Bronchial epithelial cell (primary cell): ENCODE measurements around the gene DOCK9. TPM values are rescaled to one million over a fixed set of nuclear protein-coding genes. Genes with fewer than 3 reads are reported as not detected.
A peak's percentile ranks its signal among the peaks of the same experiment; 100 is the strongest.

Experiments used
- DNase-seq: peaks from one replicate; pipeline ENCODE4 v3.0.0-alpha.2; 2010; ENCODE audit warnings: low read depth
- FAIRE-seq: peaks from 2 replicates; lab custom pipeline; 2011; peaks lifted over from hg19 to GRCh38; lab: Jason Lieb, UNC
- H3K27me3 ChIP-seq: 2 replicates; pipeline ENCODE4 v1.5.1; 2011; ENCODE audit warnings: low read length; ENCODE audit not compliant: control insufficient read depth, insufficient read depth
- H3K36me3 ChIP-seq: 2 replicates; pipeline ENCODE4 v1.5.1; 2011; ENCODE audit warnings: low read length; ENCODE audit not compliant: control insufficient read depth, insufficient read depth
- H3K4me3 ChIP-seq: 2 replicates; pipeline ENCODE4 v1.5.1; 2011; ENCODE audit warnings: mild to moderate bottlenecking, low read depth, low read length, control low read depth
- total RNA-seq: library from RNA; depleted of rRNA; stranded (reverse); fragments of >200 nt; gene quantifications from 2 replicates; pipeline ENCODE4 v1.2.1, GENCODE V29; 2014
- TF ChIP-seq, protein P1 (sequence below): IDR thresholded peaks from 2 replicates; pipeline ENCODE4 v1.5.1; 2011; ENCODE audit warnings: mild to moderate bottlenecking, moderate library complexity, low read length, control low read depth, inconsistent platforms; ENCODE audit not compliant: insufficient read depth, severe bottlenecking

The DOCK9 gene
- total RNA-seq, 1 donor from 2014 or later = 72.9 TPM

DNA sequence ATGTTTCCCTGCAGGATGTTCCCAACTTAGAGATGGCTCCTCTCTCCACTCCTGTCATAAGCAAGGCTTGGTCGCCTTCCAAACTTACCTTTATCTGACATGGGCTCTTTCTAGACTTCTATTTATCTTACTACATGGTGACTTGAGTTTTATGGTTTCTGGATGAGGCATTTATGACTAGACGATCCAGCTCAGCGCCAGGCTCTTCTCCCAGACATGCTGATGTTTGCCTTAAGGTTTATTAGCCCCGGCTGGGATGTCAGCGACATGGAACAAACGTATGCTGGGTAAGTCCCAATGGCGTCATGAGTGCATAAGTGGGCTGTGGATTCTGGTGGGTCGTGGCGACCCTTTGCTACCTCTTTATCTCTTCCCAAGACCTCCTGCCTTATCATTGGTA, 185.5 kb downstream of the DOCK9 start:
- TF ChIP-seq, protein P1, sequence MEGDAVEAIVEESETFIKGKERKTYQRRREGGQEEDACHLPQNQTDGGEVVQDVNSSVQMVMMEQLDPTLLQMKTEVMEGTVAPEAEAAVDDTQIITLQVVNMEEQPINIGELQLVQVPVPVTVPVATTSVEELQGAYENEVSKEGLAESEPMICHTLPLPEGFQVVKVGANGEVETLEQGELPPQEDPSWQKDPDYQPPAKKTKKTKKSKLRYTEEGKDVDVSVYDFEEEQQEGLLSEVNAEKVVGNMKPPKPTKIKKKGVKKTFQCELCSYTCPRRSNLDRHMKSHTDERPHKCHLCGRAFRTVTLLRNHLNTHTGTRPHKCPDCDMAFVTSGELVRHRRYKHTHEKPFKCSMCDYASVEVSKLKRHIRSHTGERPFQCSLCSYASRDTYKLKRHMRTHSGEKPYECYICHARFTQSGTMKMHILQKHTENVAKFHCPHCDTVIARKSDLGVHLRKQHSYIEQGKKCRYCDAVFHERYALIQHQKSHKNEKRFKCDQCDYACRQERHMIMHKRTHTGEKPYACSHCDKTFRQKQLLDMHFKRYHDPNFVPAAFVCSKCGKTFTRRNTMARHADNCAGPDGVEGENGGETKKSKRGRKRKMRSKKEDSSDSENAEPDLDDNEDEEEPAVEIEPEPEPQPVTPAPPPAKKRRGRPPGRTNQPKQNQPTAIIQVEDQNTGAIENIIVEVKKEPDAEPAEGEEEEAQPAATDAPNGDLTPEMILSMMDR = no peak
- DNase-seq (no peak), FAIRE-seq (no peak)

DNA sequence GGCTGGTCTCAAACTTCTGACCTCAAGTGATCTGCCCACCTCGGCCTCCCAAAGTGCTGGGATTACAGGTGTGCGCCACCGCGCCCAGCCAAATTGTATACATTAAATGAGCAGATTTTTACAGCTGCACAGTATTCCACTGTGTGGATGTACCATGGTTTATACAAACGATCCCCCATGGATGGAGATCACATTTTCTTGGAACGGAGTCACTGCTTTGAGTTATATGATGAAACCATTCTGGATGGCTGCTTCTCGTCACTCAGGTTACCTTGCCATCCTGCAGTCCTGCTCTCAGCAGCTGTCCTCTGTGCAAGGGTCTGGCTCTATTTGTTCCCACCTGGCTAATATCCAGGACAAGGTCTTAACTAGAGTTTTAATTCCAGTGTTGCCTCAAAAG, 186.3 kb downstream of the DOCK9 start:
- Histone ChIP-seq H3K4me3 (no peak overlapping the region), H3K27me3 (no peaks in the 10 kb centered on the region), H3K36me3 (peaks cover 6% of the 10 kb centered on the region)
- FAIRE-seq = no peak
- DNase-seq = no peak
- TF ChIP-seq, protein P1 = no peak

More for the DNA sequence above, 185.5 kb downstream of the DOCK9 start:
- H3K27me3 ChIP-seq = no peaks in the 10 kb centered on the region
- peaks cover 10% of the 10 kb centered on the region for H3K36me3 ChIP-seq
- H3K4me3 ChIP-seq = no peak overlapping the region

DNA sequence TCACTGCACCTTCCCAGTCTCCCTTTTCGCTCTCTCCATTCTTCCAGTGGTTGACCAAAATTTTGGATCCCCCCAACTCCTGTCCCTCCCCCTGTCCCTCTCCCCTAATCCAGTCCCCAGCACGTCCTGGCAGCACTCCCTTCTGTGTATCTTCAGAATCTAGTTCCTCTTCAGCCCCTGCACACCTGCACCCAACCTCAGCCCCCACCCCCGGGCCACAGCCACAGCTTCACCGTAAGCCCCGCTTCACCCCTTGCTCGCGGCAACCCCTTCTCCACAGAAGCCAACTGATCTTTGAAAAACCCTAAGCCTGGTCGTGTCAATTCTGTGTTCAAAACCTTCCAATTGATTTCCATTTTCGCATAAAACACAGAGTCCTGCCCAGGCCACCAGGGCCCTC, 189.9 kb downstream of the DOCK9 start:
- TF ChIP-seq, protein P1 = no peak
- DNase-seq (no peak), FAIRE-seq (no peak)
- H3K36me3 ChIP-seq = peaks cover 1% of the 10 kb centered on the region
- no peaks in the 10 kb centered on the region for H3K27me3 ChIP-seq
- no peak overlapping the region for H3K4me3 ChIP-seq

DNA sequence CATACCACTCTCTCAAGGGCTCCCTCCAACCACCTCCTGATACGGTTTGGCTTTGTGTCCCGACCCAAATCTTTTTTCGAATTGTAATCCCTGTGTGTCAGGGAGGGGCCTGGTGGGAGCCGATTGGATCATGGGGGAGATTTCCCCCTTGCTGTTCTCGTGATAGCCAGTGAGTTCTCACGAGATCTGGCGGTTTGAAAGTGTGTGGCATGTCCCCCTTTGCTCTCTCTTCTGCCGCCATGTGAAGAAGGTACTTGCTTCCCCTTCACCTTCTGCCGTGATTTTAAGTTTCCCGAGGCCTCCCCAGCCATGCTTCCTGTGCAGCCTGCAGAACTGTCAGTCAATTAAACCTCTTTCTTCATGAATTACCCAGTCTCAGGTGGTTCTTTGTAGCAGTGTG, 190.7 kb downstream of the DOCK9 start:
- TF ChIP-seq, protein P1 = no peak

DNA sequence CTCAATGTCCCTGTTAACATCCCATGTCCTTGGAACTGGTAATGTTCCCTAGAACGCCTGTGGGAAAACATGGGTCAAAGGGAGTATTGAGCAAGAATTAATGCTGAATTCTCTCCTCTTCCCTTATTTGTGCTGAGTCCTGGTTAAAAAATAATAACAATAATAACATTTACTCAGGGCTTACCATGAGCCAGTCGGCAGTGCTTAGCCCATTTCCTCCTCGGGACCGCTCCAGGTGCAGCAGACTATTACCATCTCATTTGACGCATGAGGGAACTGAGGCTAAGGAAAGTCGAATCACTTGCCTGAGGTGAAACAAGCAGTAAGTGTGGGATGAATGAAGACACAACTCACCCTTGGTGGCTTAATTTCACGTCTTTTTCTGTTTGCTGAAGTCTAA, 191.8 kb downstream of the DOCK9 start:
- TF ChIP-seq, protein P1 = no peak
- DNase-seq (no peak), FAIRE-seq (no peak)
- Histone ChIP-seq H3K27me3 (no peaks in the 10 kb centered on the region), H3K36me3 (no peaks in the 10 kb centered on the region), H3K4me3 (no peak overlapping the region)

More for the DNA sequence above, 190.7 kb downstream of the DOCK9 start:
- FAIRE-seq (no peak), DNase-seq (no peak)
- H3K36me3 ChIP-seq = no peaks in the 10 kb centered on the region
- H3K27me3 ChIP-seq = no peaks in the 10 kb centered on the region
- no peak overlapping the region for H3K4me3 ChIP-seq

DNA sequence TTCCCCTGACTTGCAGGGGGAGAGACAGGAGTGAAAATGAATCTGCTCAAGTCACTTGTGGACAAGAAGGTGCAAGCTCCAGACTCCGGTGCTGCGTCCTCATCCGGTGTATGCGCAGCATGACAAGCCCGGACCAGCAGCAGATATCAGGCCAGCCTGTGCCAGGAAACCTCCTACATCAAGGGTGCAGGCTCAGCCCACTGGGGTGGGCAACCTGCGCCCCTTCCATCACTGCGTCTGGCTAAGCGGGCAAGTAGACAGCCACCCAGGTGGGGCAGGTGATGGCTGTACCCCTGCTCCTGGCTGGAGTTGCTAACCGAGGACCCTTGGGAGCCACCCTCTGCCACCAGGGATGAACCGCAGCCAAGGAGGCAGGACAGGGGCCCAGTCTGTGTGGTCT, 192.5 kb downstream of the DOCK9 start:
- DNase-seq = peak; percentile 37
- H3K36me3 ChIP-seq = no peaks in the 10 kb centered on the region
- no peaks in the 10 kb centered on the region for H3K27me3 ChIP-seq
- TF ChIP-seq, protein P1 = no peak
- FAIRE-seq = no peak
- H3K4me3 ChIP-seq = no peak overlapping the region
